ENCODE measurements around the gene EXT2.

Gene EXT2

DNA sequence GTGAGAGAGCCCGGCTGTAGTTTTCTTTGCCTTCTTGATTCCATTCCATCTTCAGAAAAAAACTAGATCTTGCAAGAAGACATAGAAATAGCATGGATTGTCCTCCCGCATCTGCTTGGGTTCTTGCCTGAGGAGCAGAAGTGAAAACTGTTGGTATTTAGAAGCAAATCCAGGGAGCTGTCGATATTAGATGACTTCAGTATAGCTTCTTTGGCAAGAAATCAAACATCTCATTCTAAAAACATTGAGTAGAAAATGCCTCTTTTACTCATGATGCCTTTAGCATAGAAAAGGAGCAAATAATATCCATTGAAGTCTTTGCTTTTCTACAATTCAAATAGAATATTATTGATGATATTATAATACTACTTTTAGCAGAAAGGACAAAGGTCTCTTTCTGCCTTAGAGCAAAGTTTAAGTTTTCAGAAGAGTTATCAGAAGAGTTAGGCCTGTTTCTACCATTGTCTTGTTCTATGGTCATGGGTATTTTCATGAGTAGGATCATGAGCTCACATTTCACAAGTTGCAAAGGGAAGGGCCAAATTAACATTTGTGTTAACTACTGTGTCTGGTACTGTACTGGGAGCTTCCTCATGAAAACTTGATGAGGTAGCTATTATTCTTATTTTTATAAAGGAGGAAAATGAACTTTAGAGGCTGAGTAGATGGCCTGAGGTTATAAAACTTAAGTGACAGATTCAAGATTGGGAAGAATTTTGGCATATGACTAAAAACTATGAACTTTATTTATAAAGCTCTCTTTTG, 49.7 kb downstream of the EXT2 start:
- Histone ChIP-seq H3K36me3 (ENCODE audit: control insufficient read depth in 2 of 2, insufficient read depth in 2 of 2, low read length in 2 of 2) (peaks cover 12 to 19% of the 10 kb centered on the region in 2 donors), H3K27ac (ENCODE audit: low read length) (no peak overlapping the region), H3K9ac (ENCODE audit: low read length in 2 of 2) (no peak overlapping the region), H3K9me3 (ENCODE audit: control insufficient read depth in 2 of 2, low read length in 2 of 2) (no peaks in the 10 kb centered on the region), H3K4me3 (ENCODE audit: low read length in 2 of 2) (no peak overlapping the region), H3K27me3 (ENCODE audit: control insufficient read depth in 1 of 2, insufficient read depth in 2 of 2, low read length in 2 of 2) (no peaks in the 10 kb centered on the region), H3K4me1 (ENCODE audit: control insufficient read depth, insufficient read depth, low read length) (peaks cover 3% of the 10 kb centered on the region)

DNA sequence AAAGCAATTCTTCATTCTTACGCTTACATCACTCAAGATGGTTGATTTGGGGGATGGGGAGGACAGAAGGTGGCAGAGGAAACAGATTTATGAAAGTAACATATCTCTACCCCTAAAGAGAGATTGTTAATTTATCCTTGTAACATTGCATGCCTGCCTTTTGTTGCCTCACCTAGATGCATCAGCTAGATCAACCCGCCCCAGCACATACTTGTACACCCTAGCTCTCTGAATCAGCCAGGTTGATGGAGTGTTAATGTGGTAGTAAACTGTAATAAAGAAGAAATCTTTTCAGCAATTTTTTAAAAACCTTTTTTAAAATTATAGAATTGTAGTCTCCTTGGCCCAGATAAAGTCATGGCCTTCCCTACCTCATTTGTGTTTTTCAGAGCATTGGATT, 51.5 kb downstream of the EXT2 start:
- Histone ChIP-seq H3K27me3 (ENCODE audit: control insufficient read depth in 1 of 2, insufficient read depth in 2 of 2, low read length in 2 of 2) (no peaks in the 10 kb centered on the region), H3K27ac (ENCODE audit: low read length) (no peak overlapping the region), H3K4me3 (ENCODE audit: low read length in 2 of 2) (no peak overlapping the region), H3K9ac (ENCODE audit: low read length in 2 of 2) (no peak overlapping the region), H3K36me3 (ENCODE audit: control insufficient read depth in 2 of 2, insufficient read depth in 2 of 2, low read length in 2 of 2) (peaks cover 12 to 29% of the 10 kb centered on the region in 2 donors), H3K9me3 (ENCODE audit: control insufficient read depth in 2 of 2, low read length in 2 of 2) (no peaks in the 10 kb centered on the region), H3K4me1 (ENCODE audit: control insufficient read depth, insufficient read depth, low read length) (peaks cover 3% of the 10 kb centered on the region)

DNA sequence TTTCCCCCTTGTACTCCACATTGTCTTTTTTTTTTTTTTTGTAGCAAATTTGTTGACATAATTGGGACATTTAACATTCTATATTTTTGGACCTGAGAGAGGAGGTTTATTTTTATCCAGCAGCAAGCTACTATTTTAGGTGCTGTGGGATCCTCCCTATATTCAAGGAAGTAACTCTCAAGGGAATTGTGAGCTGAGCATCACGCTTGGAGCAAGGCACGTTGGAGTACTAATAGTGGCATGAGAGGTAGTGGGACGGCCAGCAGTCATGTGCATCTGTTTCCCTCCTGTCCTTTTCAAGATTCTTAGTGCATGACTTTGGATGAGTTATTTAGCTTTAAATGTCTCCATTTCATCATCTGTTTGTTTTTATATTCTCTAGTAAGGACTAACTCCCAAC, 52.3 kb downstream of the EXT2 start:
- Histone ChIP-seq H3K36me3 (ENCODE audit: control insufficient read depth in 2 of 2, insufficient read depth in 2 of 2, low read length in 2 of 2) (peaks cover 12 to 29% of the 10 kb centered on the region in 2 donors), H3K9me3 (ENCODE audit: control insufficient read depth in 2 of 2, low read length in 2 of 2) (no peaks in the 10 kb centered on the region), H3K4me1 (ENCODE audit: control insufficient read depth, insufficient read depth, low read length) (peaks cover 3% of the 10 kb centered on the region), H3K27ac (ENCODE audit: low read length) (no peak overlapping the region), H3K27me3 (ENCODE audit: control insufficient read depth in 1 of 2, insufficient read depth in 2 of 2, low read length in 2 of 2) (no peaks in the 10 kb centered on the region), H3K4me3 (ENCODE audit: low read length in 2 of 2) (no peak overlapping the region), H3K9ac (ENCODE audit: low read length in 2 of 2) (no peak overlapping the region)

DNA sequence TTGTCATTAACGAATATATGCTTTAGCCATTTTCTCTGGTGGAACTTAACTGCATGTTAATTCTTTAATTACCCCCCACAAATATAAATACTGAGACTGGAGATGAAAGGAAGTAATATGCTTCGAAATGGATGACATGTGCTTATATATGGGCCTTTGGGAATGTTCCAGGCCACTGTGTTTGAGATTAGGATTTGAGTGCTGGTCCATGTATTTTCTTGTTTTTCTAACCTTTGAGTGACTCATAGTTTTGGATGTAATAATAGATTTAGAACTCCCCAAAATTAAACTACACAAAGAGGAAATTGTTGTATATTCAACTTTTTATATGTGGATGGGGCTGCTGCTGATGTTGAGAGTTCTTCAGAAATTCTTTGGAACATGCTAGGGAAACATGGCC, 54.2 kb downstream of the EXT2 start:
- no peaks in the 10 kb centered on the region for H3K27me3 ChIP-seq (ENCODE audit: control insufficient read depth in 1 of 2, insufficient read depth in 2 of 2, low read length in 2 of 2)
- H3K9me3 ChIP-seq (ENCODE audit: control insufficient read depth in 2 of 2, low read length in 2 of 2) = no peaks in the 10 kb centered on the region
- H3K4me3 ChIP-seq (ENCODE audit: low read length in 2 of 2) = no peak overlapping the region
- no peaks in the 10 kb centered on the region for H3K4me1 ChIP-seq (ENCODE audit: control insufficient read depth, insufficient read depth, low read length)
- H3K36me3 ChIP-seq (ENCODE audit: control insufficient read depth in 2 of 2, insufficient read depth in 2 of 2, low read length in 2 of 2) = peaks cover 8 to 23% of the 10 kb centered on the region in 2 donors
- no peak overlapping the region for H3K27ac ChIP-seq (ENCODE audit: low read length)
- H3K9ac ChIP-seq (ENCODE audit: low read length in 2 of 2) = no peak overlapping the region

DNA sequence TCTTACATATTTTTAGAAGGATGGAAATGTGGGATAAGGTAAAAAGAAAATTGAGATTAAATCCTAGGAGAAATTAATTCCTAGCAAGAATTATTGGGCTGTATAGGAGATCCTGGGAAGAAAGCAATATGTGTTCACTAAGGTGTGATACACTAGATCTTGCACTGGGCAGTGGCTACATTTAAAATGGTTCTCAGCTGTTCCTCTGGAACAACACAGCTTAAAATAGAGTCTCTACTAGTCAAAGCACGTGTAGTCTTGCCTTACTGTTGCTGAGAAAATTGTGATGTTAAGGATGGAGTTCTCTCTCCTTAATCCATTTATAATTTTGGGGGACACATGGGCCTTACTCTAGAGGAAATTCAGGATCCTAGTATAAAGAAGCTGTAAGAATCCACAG, 54.9 kb downstream of the EXT2 start:
- Histone ChIP-seq H3K36me3 (ENCODE audit: control insufficient read depth in 2 of 2, insufficient read depth in 2 of 2, low read length in 2 of 2) (peaks cover 8 to 21% of the 10 kb centered on the region in 2 donors), H3K27me3 (ENCODE audit: control insufficient read depth in 1 of 2, insufficient read depth in 2 of 2, low read length in 2 of 2) (no peaks in the 10 kb centered on the region), H3K4me3 (ENCODE audit: low read length in 2 of 2) (no peak overlapping the region), H3K9ac (ENCODE audit: low read length in 2 of 2) (no peak overlapping the region), H3K27ac (ENCODE audit: low read length) (no peak overlapping the region), H3K4me1 (ENCODE audit: control insufficient read depth, insufficient read depth, low read length) (no peaks in the 10 kb centered on the region), H3K9me3 (ENCODE audit: control insufficient read depth in 2 of 2, low read length in 2 of 2) (no peaks in the 10 kb centered on the region)

DNA sequence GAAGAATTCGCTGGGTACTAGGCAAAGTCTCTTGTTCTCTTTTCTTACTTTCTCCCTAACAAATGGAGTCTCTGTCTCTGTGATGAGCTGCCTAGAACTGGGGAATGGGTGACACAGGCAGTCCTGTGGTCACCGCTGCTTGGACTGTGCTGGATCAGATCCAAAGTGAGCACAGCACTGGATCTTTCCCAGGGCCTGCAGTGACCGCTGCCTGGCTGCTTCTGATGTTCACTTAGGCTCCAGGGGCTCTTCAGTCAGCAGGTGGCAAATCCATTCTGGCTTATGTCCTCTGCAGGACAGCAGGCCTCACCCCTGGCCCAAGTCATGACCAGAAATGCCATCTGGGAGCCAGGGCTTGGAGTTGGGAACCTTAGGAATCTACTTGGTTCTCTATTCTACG, 61.5 kb downstream of the EXT2 start:
- H3K27me3 ChIP-seq (ENCODE audit: control insufficient read depth in 1 of 2, insufficient read depth in 2 of 2, low read length in 2 of 2) = no peaks in the 10 kb centered on the region
- peaks cover 4 to 5% of the 10 kb centered on the region in 2 donors for H3K36me3 ChIP-seq (ENCODE audit: control insufficient read depth in 2 of 2, insufficient read depth in 2 of 2, low read length in 2 of 2)
- H3K27ac ChIP-seq (ENCODE audit: low read length) = no peak overlapping the region
- no peak overlapping the region for H3K4me3 ChIP-seq (ENCODE audit: low read length in 2 of 2)
- no peak overlapping the region for H3K9ac ChIP-seq (ENCODE audit: low read length in 2 of 2)
- peaks cover 0 to 4% of the 10 kb centered on the region in 2 donors for H3K9me3 ChIP-seq (ENCODE audit: control insufficient read depth in 2 of 2, low read length in 2 of 2)
- H3K4me1 ChIP-seq (ENCODE audit: control insufficient read depth, insufficient read depth, low read length) = no peaks in the 10 kb centered on the region

DNA sequence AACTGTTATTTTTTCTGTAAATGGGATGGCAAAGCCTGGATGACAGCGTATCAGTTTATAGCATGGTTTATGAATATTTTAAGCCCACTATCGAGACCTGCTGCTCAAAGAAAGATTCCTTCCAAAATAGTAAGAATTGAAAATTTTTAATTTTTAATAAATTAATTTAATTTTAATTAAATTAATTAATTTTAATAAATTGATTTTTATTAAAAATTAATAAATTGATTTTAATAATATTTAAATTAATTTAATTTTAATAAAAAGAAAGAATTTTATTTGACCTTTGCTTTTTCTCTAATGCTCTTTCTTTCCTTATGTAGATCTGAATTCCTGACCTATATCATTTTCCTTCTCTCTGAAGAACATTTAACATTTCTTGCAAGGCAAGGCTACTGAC, 62.9 kb downstream of the EXT2 start:
- Histone ChIP-seq H3K4me3 (ENCODE audit: low read length in 2 of 2) (no peak overlapping the region), H3K9me3 (ENCODE audit: control insufficient read depth in 2 of 2, low read length in 2 of 2) (peaks cover 0 to 4% of the 10 kb centered on the region in 2 donors), H3K36me3 (ENCODE audit: control insufficient read depth in 2 of 2, insufficient read depth in 2 of 2, low read length in 2 of 2) (peaks cover 4 to 5% of the 10 kb centered on the region in 2 donors), H3K27me3 (ENCODE audit: control insufficient read depth in 1 of 2, insufficient read depth in 2 of 2, low read length in 2 of 2) (no peaks in the 10 kb centered on the region), H3K4me1 (ENCODE audit: control insufficient read depth, insufficient read depth, low read length) (no peaks in the 10 kb centered on the region), H3K9ac (ENCODE audit: low read length in 2 of 2) (no peak overlapping the region), H3K27ac (ENCODE audit: low read length) (no peak overlapping the region)

DNA sequence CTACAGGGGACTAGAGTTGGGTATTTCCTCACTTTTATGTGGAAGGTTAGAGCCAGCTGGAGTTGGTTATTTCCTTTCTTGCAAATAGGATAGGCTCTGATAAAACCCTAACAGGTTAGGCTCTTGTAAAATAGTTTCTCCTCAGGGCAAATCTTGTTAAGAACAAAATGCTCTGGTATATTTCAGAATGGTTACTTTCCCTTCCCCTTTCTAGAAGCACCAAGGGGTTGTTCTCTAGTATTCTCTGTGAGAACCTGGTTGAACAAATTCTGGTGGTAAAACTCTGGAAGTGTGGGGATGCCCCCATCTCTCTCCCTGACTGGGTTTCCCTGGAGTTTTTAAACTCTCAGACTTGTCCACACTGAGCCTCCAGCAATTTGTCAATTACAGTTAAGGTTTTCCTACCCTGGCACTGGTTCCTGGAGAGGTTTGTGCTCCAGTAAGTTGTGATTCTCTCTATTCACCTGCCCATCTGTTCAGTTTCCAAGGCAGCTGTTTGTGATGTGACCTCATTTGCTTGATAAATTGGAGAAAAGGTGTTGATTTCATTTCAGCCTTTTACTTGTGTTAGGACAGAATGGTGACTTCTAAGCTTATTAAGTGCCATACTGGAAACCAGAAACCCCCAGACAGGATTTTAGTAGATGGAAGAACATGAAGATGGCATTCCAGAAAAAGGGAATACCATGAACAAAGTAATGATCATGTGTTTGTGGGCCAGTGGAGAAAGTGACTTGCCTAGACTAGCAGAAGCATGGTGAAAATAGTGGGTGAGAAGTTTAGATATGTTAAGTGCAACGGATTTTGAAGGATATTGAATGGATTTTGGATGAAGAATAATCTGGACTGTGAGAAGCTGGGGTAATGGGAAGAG, 64.6 kb downstream of the EXT2 start:
- no peaks in the 10 kb centered on the region for H3K27me3 ChIP-seq (ENCODE audit: control insufficient read depth in 1 of 2, insufficient read depth in 2 of 2, low read length in 2 of 2)
- H3K27ac ChIP-seq (ENCODE audit: low read length) = no peak overlapping the region
- H3K36me3 ChIP-seq (ENCODE audit: control insufficient read depth in 2 of 2, insufficient read depth in 2 of 2, low read length in 2 of 2) = peaks cover 4 to 5% of the 10 kb centered on the region in 2 donors
- H3K9me3 ChIP-seq (ENCODE audit: control insufficient read depth in 2 of 2, low read length in 2 of 2) = peaks cover 0 to 4% of the 10 kb centered on the region in 2 donors
- no peaks in the 10 kb centered on the region for H3K4me1 ChIP-seq (ENCODE audit: control insufficient read depth, insufficient read depth, low read length)
- no peak overlapping the region for H3K9ac ChIP-seq (ENCODE audit: low read length in 2 of 2)
- no peak overlapping the region for H3K4me3 ChIP-seq (ENCODE audit: low read length in 2 of 2)

DNA sequence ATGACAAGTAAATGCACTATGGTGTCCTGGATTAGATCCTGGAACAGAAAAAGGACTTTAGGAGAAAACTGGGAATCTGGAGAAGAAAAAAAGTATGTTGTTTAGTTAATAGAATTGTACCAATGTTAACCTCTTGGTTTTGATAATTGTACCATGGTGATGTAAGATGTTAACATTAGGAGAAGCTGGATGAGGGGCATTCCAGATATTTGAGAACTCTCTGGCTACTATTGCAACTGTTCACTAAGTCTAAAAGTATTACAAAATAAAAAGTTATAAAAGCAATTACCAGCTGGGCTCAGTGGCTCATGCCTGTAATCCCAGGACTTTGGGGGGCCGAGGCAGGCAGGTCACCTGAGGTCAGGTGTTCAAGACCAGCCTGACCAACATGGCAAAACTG, 66.5 kb downstream of the EXT2 start:
- no peaks in the 10 kb centered on the region for H3K27me3 ChIP-seq (ENCODE audit: control insufficient read depth in 1 of 2, insufficient read depth in 2 of 2, low read length in 2 of 2)
- no peak overlapping the region for H3K4me3 ChIP-seq (ENCODE audit: low read length in 2 of 2)
- H3K9me3 ChIP-seq (ENCODE audit: control insufficient read depth in 2 of 2, low read length in 2 of 2) = peaks cover 0 to 4% of the 10 kb centered on the region in 2 donors
- H3K36me3 ChIP-seq (ENCODE audit: control insufficient read depth in 2 of 2, insufficient read depth in 2 of 2, low read length in 2 of 2) = peaks cover 4 to 5% of the 10 kb centered on the region in 2 donors
- no peak overlapping the region for H3K9ac ChIP-seq (ENCODE audit: low read length in 2 of 2)
- H3K27ac ChIP-seq (ENCODE audit: low read length) = no peak overlapping the region
- H3K4me1 ChIP-seq (ENCODE audit: control insufficient read depth, insufficient read depth, low read length) = no peaks in the 10 kb centered on the region

DNA sequence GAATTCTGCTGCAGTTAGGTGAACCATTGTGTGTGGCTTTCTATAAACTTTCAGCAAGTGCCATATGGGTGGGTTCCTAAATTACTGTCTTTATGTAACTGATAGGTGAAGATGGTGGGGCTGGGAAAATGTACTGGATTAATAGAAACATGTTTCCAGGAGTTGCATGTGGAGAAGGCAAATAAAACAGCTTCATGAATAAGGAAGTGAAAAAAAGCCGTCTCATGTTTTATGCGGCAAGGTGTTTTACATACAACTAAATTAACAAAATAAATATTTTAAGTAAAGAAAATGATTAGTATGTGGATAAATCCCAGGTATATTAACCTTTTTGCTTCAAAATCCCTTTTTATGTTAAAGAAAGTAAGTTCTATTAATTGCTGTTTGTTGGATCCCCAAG, 67.2 kb downstream of the EXT2 start:
- no peak overlapping the region for H3K4me3 ChIP-seq (ENCODE audit: low read length in 2 of 2)
- H3K4me1 ChIP-seq (ENCODE audit: control insufficient read depth, insufficient read depth, low read length) = no peaks in the 10 kb centered on the region
- peaks cover 2 to 4% of the 10 kb centered on the region in 2 donors for H3K36me3 ChIP-seq (ENCODE audit: control insufficient read depth in 2 of 2, insufficient read depth in 2 of 2, low read length in 2 of 2)
- no peak overlapping the region for H3K27ac ChIP-seq (ENCODE audit: low read length)
- no peaks in the 10 kb centered on the region for H3K27me3 ChIP-seq (ENCODE audit: control insufficient read depth in 1 of 2, insufficient read depth in 2 of 2, low read length in 2 of 2)
- no peak overlapping the region for H3K9ac ChIP-seq (ENCODE audit: low read length in 2 of 2)
- H3K9me3 ChIP-seq (ENCODE audit: control insufficient read depth in 2 of 2, low read length in 2 of 2) = peaks cover 0 to 4% of the 10 kb centered on the region in 2 donors

DNA sequence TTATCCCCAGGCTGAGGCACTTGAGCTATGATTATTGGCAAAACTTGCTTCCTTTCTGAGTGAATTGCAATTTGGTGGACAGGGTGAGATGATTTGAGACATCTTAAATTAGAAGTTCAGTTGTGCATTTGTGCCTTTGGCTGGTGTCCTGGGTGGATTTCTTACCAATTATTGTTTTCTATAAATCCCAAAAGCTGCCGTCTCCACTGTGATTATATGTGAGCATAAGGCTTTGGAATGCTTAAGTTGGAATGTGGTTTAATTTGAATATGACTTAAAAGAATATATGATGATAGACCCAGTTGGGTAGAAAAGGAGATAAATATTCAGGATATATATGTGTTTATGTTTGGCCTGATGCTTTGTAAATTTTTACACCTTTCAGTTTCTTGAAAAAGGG, 70.0 kb downstream of the EXT2 start:
- Histone ChIP-seq H3K36me3 (ENCODE audit: control insufficient read depth in 2 of 2, insufficient read depth in 2 of 2, low read length in 2 of 2) (no peaks in the 10 kb centered on the region), H3K4me1 (ENCODE audit: control insufficient read depth, insufficient read depth, low read length) (no peaks in the 10 kb centered on the region), H3K4me3 (ENCODE audit: low read length in 2 of 2) (no peak overlapping the region), H3K9ac (ENCODE audit: low read length in 2 of 2) (no peak overlapping the region), H3K27me3 (ENCODE audit: control insufficient read depth in 1 of 2, insufficient read depth in 2 of 2, low read length in 2 of 2) (no peaks in the 10 kb centered on the region), H3K9me3 (ENCODE audit: control insufficient read depth in 2 of 2, low read length in 2 of 2) (no peaks in the 10 kb centered on the region), H3K27ac (ENCODE audit: low read length) (no peak overlapping the region)

Data from stomach smooth muscle (tissue), 2 donors.